Upper lobe of left lung (tissue), 4 donors: Measurements from ENCODE around the gene DENND1C.

Experiments
- EP300 ChIP-seq, 4 donors: sonication (generic); formaldehyde crosslinking; IDR thresholded peaks; one replicate each; pipeline ENCODE4 v1.5.1; 2017; ENCODE audit warnings: antibody characterized with exemption in 4 of 4, control low read depth in 2 of 4
- POLR2A ChIP-seq, 4 donors: fragments of 450-650 bp; IDR thresholded peaks; one replicate each; pipeline ENCODE4 v1.5.1; 2016 to 2017; ENCODE audit warnings: antibody characterized with exemption in 4 of 4, mild to moderate bottlenecking in 2 of 4
- POLR2AphosphoS5 ChIP-seq, 2 donors: sonication (generic); formaldehyde crosslinking; IDR thresholded peaks; one replicate each; pipeline ENCODE4 v1.5.1; 2017; ENCODE audit warnings: antibody characterized with exemption in 2 of 2
- TF ChIP-seq, protein P1 (sequence below), 6 experiments: fragments of 450-650 bp in 4 of 6; fragments of 200-600 bp in 2 of 6; sonication (generic) in 2 of 6; IDR thresholded peaks; one replicate each; pipeline ENCODE4 v1.5.1; 2016 to 2019; ENCODE audit warnings: antibody characterized with exemption in 6 of 6

DNA sequence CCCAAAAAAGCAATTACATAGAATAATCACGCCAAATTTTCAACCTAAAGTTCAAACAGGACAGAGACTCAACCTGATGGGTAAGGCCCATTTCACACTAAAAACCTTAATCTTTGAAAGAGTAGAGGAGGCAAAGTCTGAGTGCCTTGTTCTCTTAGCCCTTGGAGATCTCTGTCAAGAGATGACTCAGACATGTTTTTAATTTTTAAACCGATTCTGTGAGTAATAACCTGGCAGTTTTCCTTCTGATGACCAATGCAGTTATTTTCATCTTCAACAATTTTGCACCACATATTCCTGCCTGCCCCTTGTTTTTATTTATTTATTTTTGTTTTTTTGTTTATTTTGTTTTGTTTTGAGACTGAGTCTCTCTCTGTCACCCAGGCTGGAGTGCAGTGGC lies 37.7 kb upstream of the DENND1C start:
- TF ChIP-seq, protein P1, sequence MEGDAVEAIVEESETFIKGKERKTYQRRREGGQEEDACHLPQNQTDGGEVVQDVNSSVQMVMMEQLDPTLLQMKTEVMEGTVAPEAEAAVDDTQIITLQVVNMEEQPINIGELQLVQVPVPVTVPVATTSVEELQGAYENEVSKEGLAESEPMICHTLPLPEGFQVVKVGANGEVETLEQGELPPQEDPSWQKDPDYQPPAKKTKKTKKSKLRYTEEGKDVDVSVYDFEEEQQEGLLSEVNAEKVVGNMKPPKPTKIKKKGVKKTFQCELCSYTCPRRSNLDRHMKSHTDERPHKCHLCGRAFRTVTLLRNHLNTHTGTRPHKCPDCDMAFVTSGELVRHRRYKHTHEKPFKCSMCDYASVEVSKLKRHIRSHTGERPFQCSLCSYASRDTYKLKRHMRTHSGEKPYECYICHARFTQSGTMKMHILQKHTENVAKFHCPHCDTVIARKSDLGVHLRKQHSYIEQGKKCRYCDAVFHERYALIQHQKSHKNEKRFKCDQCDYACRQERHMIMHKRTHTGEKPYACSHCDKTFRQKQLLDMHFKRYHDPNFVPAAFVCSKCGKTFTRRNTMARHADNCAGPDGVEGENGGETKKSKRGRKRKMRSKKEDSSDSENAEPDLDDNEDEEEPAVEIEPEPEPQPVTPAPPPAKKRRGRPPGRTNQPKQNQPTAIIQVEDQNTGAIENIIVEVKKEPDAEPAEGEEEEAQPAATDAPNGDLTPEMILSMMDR (IDR thresholded peaks at IDR 0.05), result no peak
- TF ChIP-seq EP300 (IDR thresholded peaks at IDR 0.05) (no peak), POLR2A (IDR thresholded peaks at IDR 0.05) (no peak), POLR2AphosphoS5 (IDR thresholded peaks at IDR 0.05) (no peak)
